CD4-positive, alpha-beta T cell treated with Interleukin-15 for 1 hour (primary cell): ENCODE measurements around the gene ME3.

Source experiments
- DNase-seq: peaks from one replicate; pipeline ENCODE4 v3.0.0-alpha.2; 2020

Gene ME3

DNA sequence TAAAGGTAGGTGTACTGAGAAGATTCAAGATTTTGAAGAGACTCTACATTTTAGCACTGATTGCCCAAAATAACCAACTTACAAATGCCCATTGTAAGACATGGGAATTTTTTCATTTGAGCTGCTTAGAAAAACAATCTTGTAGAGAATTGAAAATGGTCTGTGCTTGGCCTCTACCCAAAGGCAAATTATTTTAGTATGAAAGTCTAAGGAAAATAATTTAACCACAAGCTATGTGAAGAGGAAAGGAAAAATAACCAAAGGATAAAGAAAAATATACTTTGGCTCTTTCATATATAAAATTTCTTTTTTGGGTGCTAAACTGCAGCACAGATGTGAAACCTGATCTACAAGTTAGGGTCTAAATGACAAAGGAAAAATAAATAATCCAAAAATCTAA, 54.9 kb downstream of the ME3 start:
- DNase-seq, result no peak

DNA sequence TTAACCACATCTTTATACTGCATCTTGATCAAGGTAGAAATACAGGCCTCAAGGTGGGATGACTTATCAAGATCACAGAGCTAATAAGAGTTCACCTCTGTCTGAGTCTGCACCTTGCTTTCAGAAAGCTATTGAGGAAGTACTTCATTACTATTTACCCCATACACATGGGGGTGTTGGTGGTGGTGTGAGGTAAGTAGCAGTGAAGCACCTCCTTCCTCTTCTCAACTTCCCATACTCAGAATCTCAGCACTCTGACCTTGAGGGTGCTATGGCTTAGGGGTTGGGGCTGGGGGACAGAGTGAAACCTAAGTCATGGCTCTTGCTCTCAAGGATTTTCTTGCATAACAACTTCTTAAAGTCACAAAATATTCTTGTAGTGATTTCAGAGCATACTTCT, 56.9 kb downstream of the ME3 start:
- no peak for DNase-seq

DNA sequence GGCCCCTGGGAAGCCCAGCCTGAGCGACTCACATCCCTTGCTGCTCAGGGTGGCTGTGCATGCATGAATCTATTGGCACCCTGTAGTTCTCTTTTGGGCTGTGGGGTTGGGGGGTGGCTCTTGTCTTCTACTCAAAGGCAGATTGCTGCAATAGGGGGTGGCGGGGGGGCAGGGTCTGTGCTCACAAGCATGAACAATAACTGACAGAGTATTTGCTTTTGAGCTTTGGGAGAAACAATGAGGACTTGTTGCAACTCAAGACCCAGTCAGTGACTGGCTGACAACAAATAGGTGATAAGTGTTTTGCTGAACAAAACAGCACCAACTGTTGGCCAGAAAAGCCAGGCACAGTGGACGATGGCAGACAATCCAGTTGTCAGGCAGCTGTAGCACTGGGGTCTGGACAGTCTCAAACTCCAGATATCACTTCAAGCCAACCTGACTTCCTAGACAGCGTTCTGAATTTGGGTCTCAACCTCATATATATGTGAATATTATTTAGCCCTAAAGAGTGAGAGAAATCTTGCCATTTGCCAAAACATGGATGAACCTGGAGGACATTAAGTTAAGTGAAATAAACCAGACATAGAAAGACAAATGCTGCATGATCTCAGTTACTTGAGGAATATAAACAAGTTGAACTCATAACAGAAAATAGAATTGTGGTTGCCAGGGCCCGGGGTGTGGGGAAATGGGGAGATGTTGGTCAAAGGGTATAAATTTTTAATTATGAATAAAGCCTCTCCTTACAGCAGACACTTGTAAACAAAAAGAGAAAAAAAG, 61.7 kb downstream of the ME3 start:
- DNase-seq, result no peak

DNA sequence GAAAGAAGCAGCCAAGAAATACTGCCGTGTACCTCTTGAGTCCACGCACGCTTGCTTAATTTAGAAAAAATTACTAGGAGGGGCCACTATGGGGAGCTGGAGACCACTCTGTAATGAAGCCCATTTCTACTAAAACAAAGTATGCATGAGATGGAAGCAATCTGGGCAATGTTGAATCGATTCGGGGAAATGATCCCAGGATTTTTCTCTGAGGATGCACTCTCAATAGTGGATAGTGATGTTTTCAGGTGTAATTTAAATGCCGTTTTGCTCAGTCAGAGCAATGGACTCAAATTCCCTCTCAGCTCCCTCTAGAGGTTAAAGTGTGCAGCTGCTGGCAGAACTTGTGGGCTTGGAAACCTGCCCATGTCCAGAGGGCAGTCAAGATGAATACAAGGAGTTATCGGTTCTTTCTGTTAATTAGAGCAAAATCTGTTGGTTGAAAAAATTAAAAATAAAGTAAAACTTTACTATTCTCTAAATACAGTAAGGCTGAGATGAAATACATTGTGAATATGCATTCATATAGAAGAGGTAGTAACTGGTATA, 64.1 kb downstream of the ME3 start:
- peak; percentile 33 for DNase-seq

DNA sequence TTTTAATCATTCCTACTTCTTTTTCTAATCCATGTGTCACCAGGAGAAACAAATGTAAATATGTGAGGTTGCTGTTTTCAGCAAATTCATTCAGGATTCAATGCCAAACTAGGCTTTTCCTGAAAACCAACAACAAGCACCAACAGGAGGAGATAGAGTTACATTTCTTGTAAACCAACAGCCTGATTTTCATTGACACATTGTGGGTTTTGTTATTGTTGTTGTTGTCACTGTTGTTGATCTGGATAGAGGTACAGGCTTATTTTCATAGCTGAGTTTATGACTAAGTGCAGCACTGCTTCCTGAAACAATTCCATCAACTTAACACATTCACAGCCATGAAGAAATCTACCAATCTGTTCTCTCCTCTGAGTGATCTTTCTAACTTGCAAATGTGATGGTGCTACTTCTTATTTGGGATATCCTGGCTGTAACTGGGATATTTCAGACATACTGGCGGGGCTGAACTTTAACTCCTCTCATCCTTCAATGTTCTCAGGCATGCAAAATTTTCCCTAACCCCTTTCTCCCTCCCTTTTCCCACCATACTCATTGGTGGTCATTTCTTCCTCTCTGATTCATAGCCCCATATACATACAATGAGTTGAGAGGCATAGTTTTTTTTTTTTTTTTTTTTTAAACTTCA, 65.5 kb downstream of the ME3 start:
- no peak for DNase-seq

DNA sequence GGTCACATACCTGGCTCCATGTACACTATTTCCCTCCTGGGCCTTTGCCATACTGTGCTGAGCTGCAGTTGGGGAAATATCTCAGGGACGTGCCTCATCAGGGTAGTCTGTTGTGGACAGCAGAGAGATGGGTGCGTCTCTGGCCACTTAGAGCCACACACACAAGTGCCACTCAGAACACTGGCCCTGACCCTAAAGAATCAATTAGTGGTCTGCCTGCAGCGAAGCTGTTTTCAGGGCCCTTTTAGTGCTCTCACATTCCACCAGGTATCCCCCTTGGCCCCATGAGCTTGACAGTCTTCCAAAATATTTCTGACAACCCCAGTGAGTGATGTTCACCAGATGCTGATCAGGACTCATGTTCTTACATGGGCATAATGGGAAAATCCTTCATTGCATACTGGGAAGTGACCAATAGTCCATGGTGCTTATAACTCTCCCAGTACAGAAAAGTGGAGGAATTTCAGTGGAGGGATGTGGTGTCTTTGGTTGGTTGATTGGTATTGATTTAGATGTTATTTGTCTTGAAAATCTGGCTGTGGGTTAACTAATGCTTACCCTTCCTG, 66.1 kb downstream of the ME3 start:
- no peak for DNase-seq

DNA sequence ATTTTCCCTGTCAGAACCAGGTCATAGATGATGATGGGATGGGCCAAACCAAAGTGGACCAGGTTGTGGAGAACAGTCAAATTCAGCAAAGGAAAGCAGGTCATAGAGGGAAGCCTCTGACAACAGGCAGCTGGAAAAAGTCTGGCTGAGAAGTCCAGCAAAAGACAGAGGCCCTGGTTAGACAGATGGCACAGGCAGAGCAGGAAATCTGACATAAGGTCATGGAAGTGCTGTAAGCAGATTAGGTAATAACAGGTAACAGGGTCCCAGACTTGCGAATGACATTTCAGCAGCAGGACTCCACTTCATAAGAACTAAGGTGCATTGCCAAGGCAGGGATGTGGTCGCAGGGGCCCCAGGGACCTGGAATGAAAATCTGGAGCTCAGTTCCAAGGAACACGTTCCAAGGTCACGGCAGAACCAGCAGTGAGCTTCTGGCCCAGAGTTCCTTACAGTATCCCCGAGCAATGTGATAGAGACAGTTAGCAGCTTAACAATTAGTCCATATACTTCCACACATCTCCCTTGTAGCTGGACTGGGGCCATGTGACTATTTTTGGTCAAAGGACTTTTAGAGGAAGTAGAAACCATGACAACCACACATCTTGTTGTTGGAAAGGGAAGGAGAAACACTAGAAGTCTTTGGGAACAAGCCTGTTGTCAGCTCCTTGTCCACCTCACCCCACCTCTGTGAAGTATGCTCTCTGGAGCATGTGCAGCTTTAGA, 75.4 kb downstream of the ME3 start:
- DNase-seq, result no peak

DNA sequence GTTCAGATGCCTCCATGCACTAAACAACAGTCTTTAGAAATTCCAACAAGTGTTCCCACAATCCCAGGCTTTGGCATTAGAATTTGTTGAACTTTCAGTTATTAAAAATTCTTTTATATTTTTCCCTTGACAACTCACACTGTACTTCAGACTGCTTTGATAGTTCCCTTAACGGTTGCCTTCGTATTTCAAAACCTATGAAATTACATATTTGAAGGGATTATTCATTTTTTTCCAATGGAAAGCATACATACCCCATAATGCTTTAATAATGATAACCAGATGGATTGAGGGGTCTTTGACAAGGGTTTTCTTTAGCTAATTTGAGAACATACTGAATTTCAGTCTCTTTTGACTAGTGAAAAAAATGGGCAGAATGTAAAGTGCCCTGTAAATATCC, 76.5 kb downstream of the ME3 start:
- no peak for DNase-seq

DNA sequence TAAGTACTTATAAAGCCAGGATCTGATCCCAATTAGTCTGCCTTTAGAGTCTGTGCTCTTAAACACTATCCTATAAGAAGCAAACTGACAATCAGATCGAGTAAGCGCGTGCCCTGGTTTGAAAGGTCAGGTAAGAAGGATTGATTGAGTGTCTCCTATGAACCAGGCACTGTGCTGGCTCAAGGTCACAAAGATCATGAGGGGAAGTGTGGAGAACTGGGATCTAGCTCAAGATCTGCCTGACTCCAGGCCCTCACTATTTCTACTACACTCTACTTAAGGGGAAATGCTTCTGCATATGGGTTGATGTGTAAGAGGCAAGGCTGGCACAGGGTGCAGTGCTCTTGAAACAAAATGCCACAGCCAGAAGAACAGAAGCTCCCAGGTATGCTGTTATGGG, 77.0 kb downstream of the ME3 start:
- DNase-seq, result no peak

DNA sequence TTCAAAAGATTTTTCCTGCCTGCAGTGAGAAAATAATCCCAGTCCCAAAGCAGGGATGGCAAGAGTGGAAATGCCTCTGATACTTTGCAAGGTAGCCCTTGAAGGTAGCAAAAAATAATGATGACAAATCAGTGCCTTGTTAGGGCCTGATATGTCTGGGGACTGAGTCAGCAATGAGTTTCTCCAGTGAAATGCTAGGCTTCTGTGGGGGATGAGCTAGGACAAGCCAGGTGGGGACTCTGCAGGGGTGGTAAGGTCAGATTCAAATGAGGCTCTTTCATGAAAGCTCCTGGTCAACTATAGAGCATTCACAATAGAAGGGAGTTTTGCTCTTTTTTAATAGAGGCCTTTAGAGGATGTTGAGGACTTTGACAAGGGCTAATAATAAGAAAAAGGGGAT, 77.7 kb downstream of the ME3 start:
- no peak for DNase-seq

DNA sequence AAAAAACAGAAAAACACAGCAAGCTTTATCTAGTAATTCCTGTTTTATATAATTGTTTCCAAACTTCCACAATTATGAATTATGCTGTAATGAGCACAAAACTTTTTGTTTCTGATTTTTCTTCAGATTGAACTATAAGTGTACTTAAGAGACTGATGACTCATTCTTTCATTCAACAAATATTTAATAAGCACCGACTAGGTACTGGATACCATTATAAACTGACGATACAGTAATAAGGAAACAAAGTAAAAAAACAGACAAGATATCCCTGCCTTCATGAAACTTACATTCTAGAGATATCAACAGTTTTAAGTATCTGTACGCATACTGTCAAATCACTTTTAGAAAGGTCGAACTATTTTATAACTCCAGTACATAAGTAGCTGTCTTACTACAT, 78.6 kb downstream of the ME3 start:
- DNase-seq, result no peak

DNA sequence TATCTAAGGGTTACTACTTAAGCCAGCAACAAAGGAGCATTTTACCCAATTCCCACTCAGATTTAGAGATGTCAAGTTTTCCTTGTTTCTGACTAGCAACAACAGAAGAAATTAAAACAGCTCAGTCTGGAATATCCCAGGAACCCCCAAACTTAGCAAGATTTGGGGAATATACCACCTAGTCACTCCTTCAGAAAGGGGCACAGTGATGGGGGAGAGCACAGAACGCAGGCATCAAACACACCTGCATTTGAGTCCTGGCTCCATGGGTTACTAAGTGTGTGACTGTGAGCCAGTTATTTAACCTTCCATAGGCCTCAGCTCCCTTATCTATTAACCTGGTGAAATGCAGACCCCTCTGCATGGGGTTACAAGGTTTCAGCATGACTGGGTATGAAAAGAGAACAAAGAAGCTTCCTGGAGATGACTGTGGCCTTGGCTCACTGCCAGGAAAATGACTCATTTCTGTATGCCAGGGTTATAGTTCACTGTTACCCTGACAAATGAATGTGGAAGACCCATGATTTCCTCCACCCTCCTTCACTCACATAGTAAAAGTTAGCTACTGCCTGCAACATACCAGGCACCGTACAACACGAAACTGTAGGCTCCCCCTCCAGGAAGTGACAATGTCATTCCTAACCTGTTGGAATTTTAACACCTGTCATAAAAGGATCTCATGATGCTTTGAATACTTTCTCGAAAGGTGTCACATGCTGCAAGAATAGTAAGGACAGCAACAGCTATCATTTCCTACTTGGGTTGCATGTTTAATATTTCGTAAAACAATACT, 79.6 kb downstream of the ME3 start:
- peak; percentile 72 for DNase-seq

DNA sequence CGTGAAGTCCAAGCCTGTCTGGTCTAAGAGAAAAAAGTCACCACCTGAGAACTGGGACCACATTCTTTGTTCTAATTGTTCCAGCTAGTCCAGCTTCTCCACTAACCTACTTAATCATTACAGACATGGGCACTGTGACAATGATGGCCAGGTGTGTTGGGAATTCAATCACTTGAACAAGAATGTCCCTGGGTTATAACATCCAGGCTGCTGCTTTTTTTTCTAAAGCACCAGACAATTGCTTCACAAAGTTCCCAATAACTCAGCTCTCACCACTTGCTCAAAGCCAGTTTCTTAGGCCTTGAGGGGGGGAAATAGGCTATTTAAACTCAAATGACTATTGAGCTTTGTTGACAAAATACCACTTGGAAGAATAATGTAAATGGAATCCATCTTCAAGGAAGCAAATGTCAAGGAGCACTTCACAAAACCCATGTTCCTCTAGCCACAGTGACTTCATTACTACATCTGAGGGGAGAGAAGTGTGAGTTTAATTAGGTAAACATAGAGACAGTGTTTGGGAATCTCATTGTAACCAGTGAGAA, 80.3 kb downstream of the ME3 start:
- DNase-seq, result no peak

DNA sequence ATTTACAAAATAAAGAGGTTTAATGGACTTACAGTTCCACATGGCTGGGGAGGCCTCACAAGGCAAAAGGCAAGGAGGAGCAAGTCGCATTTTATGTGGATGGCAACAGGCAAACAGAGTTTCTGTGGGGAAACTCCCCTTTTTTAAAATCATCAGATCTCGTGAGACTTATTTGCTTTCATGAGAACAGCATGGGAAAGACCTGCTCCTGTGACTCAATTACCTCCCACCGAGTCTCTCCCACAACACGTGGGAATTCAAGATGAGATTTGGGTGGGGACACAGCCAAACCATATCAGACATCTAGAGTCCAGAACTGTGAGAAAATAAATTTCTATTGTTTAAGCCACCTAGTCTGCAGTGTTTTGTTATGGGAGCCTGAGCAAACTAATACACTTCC, 80.8 kb downstream of the ME3 start:
- DNase-seq, result no peak

DNA sequence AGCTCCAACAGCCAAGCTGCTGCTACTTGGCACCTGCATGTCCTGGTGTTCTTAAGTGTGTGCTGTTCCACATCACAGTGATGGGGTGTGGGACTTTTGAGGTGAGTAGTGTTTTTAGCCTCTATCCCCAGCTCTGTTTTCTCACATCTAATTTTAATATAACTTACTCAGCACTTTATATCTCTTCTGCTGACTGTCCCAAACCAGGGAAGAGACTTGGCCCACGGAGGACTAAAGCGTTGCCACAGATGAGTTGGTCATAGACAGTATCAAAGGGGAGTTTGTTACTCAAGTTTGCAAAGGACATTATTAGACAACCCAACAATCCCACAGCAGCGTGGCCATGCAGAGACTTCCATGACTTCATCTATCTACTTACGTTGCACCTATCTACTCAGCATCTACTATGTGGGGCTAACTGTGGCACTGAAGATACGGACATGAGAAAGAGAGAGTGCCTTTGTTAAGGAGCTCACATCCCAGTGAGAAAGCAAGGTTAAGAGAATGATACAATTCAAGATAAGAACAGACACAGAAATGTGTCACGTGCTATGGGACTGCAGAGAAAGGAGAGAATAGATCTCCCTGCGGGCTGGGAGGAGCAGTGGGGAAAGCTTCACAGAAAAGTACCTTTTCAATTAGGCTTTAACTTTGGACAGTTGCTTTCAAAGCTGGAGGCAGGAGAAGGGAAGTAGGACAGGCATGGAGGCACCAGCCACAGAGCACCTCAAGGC, 82.4 kb downstream of the ME3 start:
- DNase-seq, result no peak

DNA sequence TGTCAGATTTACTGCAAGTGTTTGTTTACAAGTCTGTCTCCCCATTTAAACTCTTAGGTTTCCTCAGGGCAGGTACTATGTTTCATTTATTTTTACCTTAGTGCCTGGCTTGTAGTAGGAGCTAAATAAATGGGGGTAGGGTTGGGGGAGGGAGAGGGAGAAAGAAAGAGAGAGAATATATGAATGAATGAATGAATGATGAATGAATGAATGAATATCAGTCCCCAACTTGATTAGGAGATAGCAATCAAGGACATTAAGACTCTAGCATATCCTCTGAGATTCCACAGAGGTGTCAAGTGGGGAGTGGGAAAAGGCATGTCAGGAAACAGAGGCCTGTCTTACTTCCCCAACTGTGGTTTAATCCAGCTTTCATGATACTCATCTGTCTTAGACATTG, 83.2 kb downstream of the ME3 start:
- DNase-seq, result no peak

DNA sequence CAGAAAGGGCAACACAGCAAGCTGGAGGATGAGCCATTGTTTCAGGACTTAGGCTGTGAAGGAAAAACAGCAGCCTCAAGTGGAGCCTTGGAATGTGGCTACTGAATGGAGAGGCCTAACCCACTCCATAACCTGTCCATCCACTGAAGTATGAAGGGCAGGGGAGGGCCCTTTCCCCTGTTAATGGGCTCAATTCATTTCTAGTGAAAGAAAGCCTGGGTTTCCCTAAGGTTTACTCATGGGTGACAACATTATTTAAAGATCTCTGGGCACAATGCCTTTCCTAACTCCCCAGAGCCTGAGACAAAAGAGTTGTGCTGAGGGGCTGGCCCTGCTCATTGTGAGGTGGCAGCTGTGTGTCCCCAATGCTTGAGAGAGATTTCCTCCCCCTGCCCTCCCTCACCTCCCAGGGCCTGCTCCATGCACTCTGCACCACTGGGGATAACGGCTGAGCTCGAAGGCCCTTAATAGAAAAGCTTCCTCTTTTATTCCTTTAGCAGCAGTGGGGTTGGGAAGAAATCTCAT, 83.8 kb downstream of the ME3 start:
- no peak for DNase-seq

DNA sequence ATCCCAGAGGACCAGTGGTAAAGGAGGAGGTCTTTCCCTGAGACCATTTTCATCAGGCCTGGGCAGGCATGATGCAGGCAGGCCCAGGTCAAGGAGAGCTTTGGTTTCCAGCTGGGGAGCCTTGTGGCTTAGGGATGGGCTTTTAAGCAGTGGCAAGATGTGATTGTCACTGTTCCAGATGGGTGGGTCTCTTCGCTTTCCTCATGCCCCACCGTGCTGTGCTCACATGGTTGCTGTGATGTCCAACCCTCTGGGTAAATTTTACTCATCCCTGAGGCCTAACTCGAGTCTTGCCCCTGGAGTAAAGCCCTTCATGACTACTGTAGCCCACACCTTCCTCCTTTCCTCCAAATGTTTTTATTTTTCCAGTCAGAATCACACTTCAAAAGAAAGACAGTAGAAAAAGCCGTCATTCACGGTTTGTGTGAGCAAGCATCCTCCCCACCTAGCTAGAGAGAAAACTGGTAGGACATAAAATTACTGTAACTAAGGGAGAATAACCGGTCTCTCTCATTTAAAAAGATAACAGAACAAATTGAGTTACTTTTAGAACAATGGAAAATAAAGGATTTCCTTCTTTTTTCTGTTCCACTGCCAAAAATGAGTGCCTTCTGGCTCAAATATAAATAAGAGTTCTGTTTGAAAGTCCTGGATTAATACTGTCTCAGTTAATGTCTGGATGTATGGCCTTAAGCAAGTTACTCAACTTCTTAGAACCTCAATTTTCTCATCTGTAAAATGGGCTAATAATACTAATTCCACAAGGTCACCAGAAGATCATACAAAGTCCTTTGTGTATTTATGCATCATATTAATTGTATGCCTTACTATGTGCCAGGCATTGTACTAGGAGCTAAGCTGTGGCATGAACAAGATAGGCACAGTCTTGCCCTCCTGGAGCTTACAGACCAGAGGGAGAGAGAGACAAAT, 84.9 kb downstream of the ME3 start:
- DNase-seq, result no peak

DNA sequence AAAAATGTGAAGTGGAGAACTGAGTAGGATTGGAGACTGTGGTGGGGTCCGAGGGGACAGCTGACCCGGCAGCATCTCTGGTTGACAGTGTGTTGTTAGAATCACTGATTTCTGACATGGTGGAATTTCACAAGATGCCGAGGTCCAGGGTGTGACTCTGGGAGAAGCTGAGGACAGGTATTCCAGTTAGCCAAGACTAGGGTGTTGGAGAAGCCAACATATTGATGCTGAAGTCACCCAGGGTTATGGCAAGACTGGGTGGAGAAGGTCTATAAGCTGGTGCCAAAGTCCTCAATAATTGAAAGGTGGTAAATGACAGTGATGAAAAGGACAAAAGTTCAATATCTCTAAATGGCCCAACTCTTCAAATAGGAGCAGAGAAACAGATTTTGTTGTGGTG, 86.1 kb downstream of the ME3 start:
- no peak for DNase-seq

DNA sequence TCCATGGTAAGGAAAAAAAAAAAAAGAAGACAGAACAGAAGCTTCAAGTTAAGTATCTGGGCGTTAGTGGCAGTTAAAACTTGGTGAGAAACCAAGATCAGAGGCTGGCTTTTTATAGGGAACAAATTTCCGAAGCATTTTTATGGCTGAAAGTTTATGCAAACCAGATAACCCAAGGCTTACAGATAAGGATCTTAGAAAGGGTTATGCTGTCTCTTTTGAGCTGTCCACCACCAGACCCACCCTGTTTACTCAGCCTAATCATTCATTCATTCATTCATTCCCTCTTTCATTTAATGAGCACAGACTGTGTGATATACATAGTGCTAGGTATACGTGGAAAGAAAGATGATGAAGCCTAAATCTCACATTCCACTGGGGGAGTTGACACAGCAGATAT, 89.5 kb downstream of the ME3 start:
- DNase-seq, result no peak
